ENCODE results near the gene CAPN12. TPM values are rescaled to one million over a fixed set of nuclear protein-coding genes. Genes with fewer than 3 reads are reported as not detected.
"Not testable (repeated sequence)": the region's sequence is repeated elsewhere in the genome, so short reads cannot be mapped to it uniquely, and the experiment has no call there.

CAPN12 gene
- total and polyA plus RNA-seq, 10 donors = 9.0 to 33.3 (median 16.0) TPM

GRCh38 chr19:38788478-38789243, 44.4 kb upstream of the CAPN12 start, which contains the start of gene LGALS7B:
Gene LGALS7B, plus strand, starts transcription at chr19:38789200. Its CDS starts 27 bp downstream, at chr19:38789227.
- peaks cover 0 to 15% (median 10%) of the 10 kb centered on the region in 6 donors for H3K4me1 ChIP-seq
- H3K9me3 ChIP-seq = no peaks in the 10 kb centered on the region
- no peak within 1 kb of the TSS for H3K4me3 ChIP-seq
- H3K27ac ChIP-seq = peak within 1 kb of the TSS in 1 of 8 donors; percentile 24
- WGBS, 5 donors = 83 to 92% (median 87%) methylated on average over 8 to 13 of the region's 17 CpGs
- TF ChIP-seq POLR2AphosphoS5 (IDR thresholded peaks at IDR 0.05) = no peak
- no peak for DNase-seq
- no peaks in the 10 kb centered on the region for H3K36me3 ChIP-seq
- H3K27me3 ChIP-seq (replicated peaks in 1 of 7) = peaks cover 0 to 5% (median 0%) of the 10 kb centered on the region in 7 donors
- intact Hi-C loops (cut with DNase I; ENCODE audit: low total_unique reads) = no loop called here

DNA sequence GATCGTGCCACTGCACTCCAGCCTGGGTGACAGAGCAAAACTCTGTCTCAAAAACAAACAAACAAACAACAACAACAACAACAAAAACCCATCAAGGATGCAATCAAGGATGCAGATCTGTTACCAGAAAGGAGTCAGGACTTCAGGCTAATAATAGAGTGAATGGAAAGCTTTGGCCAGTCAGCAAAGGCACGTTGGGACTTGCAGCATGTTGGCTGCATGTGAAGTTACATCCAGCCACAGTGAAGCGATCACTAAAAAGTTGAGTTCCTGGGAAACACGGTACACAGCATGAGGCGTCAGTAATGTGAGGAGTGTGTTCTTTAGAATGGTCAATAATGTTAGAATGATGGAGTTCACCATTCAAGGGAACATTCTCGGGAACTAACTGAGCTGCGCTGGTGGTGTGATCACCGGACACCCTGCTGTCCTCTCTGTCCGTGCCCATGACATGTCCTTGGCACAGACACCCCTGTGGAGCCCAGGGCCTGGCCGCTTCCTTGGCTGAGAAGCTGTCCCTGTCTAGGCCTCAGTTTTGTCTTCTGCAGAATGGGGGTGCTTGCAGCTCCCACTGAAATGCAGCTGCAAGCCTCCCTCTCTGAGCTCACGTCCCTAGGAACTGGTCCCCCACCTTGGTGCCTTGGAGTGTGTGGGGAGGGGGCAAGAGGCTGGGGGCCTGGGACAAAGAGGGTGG, 42.4 kb upstream of the CAPN12 start:
- no peak for TF ChIP-seq POLR2A (IDR thresholded peaks at IDR 0.05)
- no peak for TF ChIP-seq CTCF (IDR thresholded peaks at IDR 0.05 in 8 of 11, conservative IDR thresholded peaks at IDR 0.05 in 3 of 11)
- no peak for TF ChIP-seq POLR2AphosphoS5 (IDR thresholded peaks at IDR 0.05)
- Histone ChIP-seq H3K36me3 (no peaks in the 10 kb centered on the region), H3K9me3 (no peaks in the 10 kb centered on the region), H3K4me1 (no peaks in the 10 kb centered on the region), H3K27me3 (replicated peaks in 1 of 7) (no peaks in the 10 kb centered on the region), H3K4me3 (no peak overlapping the region), H3K27ac (no peak overlapping the region)
- peak; percentile 61 for DNase-seq
- intact Hi-C loops (cut with DNase I; ENCODE audit: low total_unique reads) = no loop called here
- 66 to 89% (median 86%) methylated on average over 9 to 11 of the region's 11 CpGs for WGBS, 5 donors

GRCh38 chr19:38786061-38786460, 41.8 kb upstream of the CAPN12 start:
- WGBS, 5 donors = 87 to 100% (median 96%) methylated on average over 3 of the region's 3 CpGs
- DNase-seq; intact Hi-C loops (cut with DNase I; ENCODE audit: low total_unique reads): not testable (repeated sequence)

GRCh38 chr19:38785187-38785699, 41.0 kb upstream of the CAPN12 start:
- Histone ChIP-seq H3K4me1 (no peaks in the 10 kb centered on the region), H3K36me3 (no peaks in the 10 kb centered on the region), H3K27me3 (replicated peaks in 1 of 7) (peaks cover 0 to 4% (median 0%) of the 10 kb centered on the region in 7 donors), H3K4me3 (no peak overlapping the region), H3K27ac (no peak overlapping the region), H3K9me3 (no peaks in the 10 kb centered on the region)
- WGBS, 5 donors = 91 to 98% (median 95%) methylated on average over 6 to 7 of the region's 7 CpGs
- TF ChIP-seq CTCF (IDR thresholded peaks at IDR 0.05 in 8 of 11, conservative IDR thresholded peaks at IDR 0.05 in 3 of 11) (no peak), POLR2A (IDR thresholded peaks at IDR 0.05) (no peak), POLR2AphosphoS5 (IDR thresholded peaks at IDR 0.05) (no peak)
- intact Hi-C loops (cut with DNase I; ENCODE audit: low total_unique reads) = no loop called here
- DNase-seq = peak; percentile 36

More at GRCh38 chr19:38786061-38786460, 41.8 kb upstream of the CAPN12 start:
- H3K4me1 ChIP-seq; H3K36me3 ChIP-seq; H3K27me3 ChIP-seq (replicated peaks in 1 of 7); H3K4me3 ChIP-seq; H3K27ac ChIP-seq; H3K9me3 ChIP-seq: not testable (repeated sequence)

GRCh38 chr19:38784224-38784623, 40.0 kb upstream of the CAPN12 start:
- no peak overlapping the region for H3K4me3 ChIP-seq
- no peaks in the 10 kb centered on the region for H3K36me3 ChIP-seq
- DNase-seq = no peak
- peaks cover 0 to under 1% (median 0%) of the 10 kb centered on the region in 6 donors for H3K4me1 ChIP-seq
- H3K27me3 ChIP-seq (replicated peaks in 1 of 7) = peaks cover 0 to 4% (median 0%) of the 10 kb centered on the region in 7 donors
- WGBS, 5 donors = 61 to 76% (median 74%) methylated on average over 3 of the region's 3 CpGs
- H3K9me3 ChIP-seq = no peaks in the 10 kb centered on the region
- TF ChIP-seq CTCF (IDR thresholded peaks at IDR 0.05 in 8 of 11, conservative IDR thresholded peaks at IDR 0.05 in 3 of 11) (no peak), POLR2A (IDR thresholded peaks at IDR 0.05) (no peak), POLR2AphosphoS5 (IDR thresholded peaks at IDR 0.05) (no peak)
- no peak overlapping the region for H3K27ac ChIP-seq
- intact Hi-C loops (cut with DNase I; ENCODE audit: low total_unique reads) = no loop called here

DNA sequence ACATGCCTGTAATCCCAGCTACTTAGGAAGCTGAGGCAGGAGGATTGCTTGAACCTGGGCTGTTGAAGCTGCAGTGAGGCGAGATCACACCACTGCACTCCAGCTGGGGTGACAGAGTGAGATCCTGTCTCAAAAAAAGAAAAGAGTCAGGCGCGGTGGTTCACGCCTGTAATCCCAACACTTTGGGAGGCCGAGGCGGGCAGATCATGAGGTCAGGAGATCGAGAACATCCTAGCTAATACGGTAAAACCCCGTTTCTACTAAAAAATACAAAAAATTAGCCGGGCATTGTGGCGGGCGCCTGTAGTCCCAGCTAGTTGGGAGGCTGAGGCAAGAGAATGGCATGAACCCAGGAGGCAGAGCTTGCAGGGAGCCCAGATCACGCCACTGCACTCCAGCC, 37.9 kb upstream of the CAPN12 start:
- DNase-seq = peak; percentile 19
- 89 to 94% (median 93%) methylated on average over 13 of the region's 13 CpGs for WGBS, 5 donors
- intact Hi-C loops (cut with DNase I; ENCODE audit: low total_unique reads) = not testable (repeated sequence)

More for the DNA sequence above, 37.9 kb upstream of the CAPN12 start:
- H3K27me3 ChIP-seq (replicated peaks in 1 of 7); H3K4me3 ChIP-seq; H3K9me3 ChIP-seq; H3K27ac ChIP-seq; H3K36me3 ChIP-seq: not testable (repeated sequence)
- H3K4me1 ChIP-seq = peaks cover 0 to 14% (median 0%) of the 10 kb centered on the region in 6 donors
